ENCODE data around the gene SIPA1L3.

- no peak for TF ChIP-seq CTCF (IDR thresholded peaks at IDR 0.05)
- TF ChIP-seq POLR2A (IDR thresholded peaks at IDR 0.05), result no peak
Observed at GRCh38 chr19:38251564-38252051, 344.6 kb downstream of the SIPA1L3 start.

Data from lower leg skin (tissue), 3 donors.